ENCODE measurements around the gene XDH. TPM values are rescaled to one million over a fixed set of nuclear protein-coding genes. Genes with fewer than 3 reads are reported as not detected.

Gene XDH
- under 1 TPM in 1 of 4 donors, not detected in 3; under 0.01 TPM for total RNA-seq

- no peak for TF ChIP-seq EP300 (IDR thresholded peaks at IDR 0.05)
- no peak for TF ChIP-seq CTCF (IDR thresholded peaks at IDR 0.05)
- no peak for TF ChIP-seq POLR2A (IDR thresholded peaks at IDR 0.05)
- H3K27ac ChIP-seq, result peak within 1 kb of the TSS in 1 of 4 donors; percentile 23
- DNase-seq (ENCODE audit: low spot score in 2 of 2), result no peak
- no peaks in the 10 kb centered on the region for H3K27me3 ChIP-seq
- H3K4me3 ChIP-seq, result no peak within 1 kb of the TSS
- WGBS, 2 donors, result 66 to 68% methylated on average over 5 of the region's 5 CpGs
- H3K9me3 ChIP-seq, result peaks cover 0 to 12% (median 0%) of the 10 kb centered on the region in 4 donors
- H3K4me1 ChIP-seq, result no peaks in the 10 kb centered on the region
- no peaks in the 10 kb centered on the region for H3K36me3 ChIP-seq
Observed at GRCh38 chr2:31414601-31415241, at the start of gene XDH. Gene XDH, minus strand, starts transcription at chr2:31414742. Its CDS starts 76 bp downstream, at chr2:31414666.

GRCh38 chr2:31457651-31458050, 43.1 kb upstream of the XDH start:
- TF ChIP-seq CTCF (IDR thresholded peaks at IDR 0.05) (no peak), POLR2A (IDR thresholded peaks at IDR 0.05) (no peak), EP300 (IDR thresholded peaks at IDR 0.05) (no peak)
- Histone ChIP-seq H3K4me1 (no peaks in the 10 kb centered on the region), H3K4me3 (no peak overlapping the region), H3K9me3 (peaks cover 0 to 38% (median 5%) of the 10 kb centered on the region in 4 donors), H3K27ac (no peak overlapping the region), H3K36me3 (no peaks in the 10 kb centered on the region), H3K27me3 (no peaks in the 10 kb centered on the region)
- DNase-seq (ENCODE audit: low spot score in 2 of 2), result no peak
- 82 to 100% methylated on average over 1 to 2 of the region's 4 CpGs for WGBS, 2 donors

- H3K9me3 ChIP-seq, result peaks cover 0 to 19% (median 0%) of the 10 kb centered on the region in 4 donors
- 58 to 59% methylated on average over 3 of the region's 3 CpGs for whole genome bisulfite sequencing, 2 donors
- no peak overlapping the region for H3K4me3 ChIP-seq
Observed at GRCh38 chr2:31446848-31447247, 32.3 kb upstream of the XDH start.

GRCh38 chr2:31442376-31442775, 27.8 kb upstream of the XDH start:
- TF ChIP-seq POLR2A (IDR thresholded peaks at IDR 0.05) (no peak), EP300 (IDR thresholded peaks at IDR 0.05) (no peak), CTCF (IDR thresholded peaks at IDR 0.05) (no peak)
- no peaks in the 10 kb centered on the region for H3K36me3 ChIP-seq
- H3K4me1 ChIP-seq, result no peaks in the 10 kb centered on the region
- no peak for DNase-seq (ENCODE audit: low spot score in 2 of 2)
- no peak overlapping the region for H3K27ac ChIP-seq
- H3K4me3 ChIP-seq, result no peak overlapping the region
- H3K27me3 ChIP-seq, result no peaks in the 10 kb centered on the region
- no peaks in the 10 kb centered on the region for H3K9me3 ChIP-seq
- 81 to 83% methylated on average over 2 of the region's 2 CpGs for WGBS, 2 donors

More at GRCh38 chr2:31446848-31447247, 32.3 kb upstream of the XDH start:
- no peaks in the 10 kb centered on the region for H3K4me1 ChIP-seq
- DNase-seq (ENCODE audit: low spot score in 2 of 2), result no peak
- no peaks in the 10 kb centered on the region for H3K36me3 ChIP-seq
- TF ChIP-seq CTCF (IDR thresholded peaks at IDR 0.05) (no peak), EP300 (IDR thresholded peaks at IDR 0.05) (no peak), POLR2A (IDR thresholded peaks at IDR 0.05) (no peak)
- H3K27ac ChIP-seq, result no peak overlapping the region
- no peaks in the 10 kb centered on the region for H3K27me3 ChIP-seq

GRCh38 chr2:31440764-31441163, 26.2 kb upstream of the XDH start:
- Histone ChIP-seq H3K36me3 (no peaks in the 10 kb centered on the region), H3K4me3 (no peak overlapping the region), H3K27ac (no peak overlapping the region), H3K9me3 (no peaks in the 10 kb centered on the region), H3K4me1 (no peaks in the 10 kb centered on the region), H3K27me3 (no peaks in the 10 kb centered on the region)
- TF ChIP-seq CTCF (IDR thresholded peaks at IDR 0.05) (no peak), POLR2A (IDR thresholded peaks at IDR 0.05) (no peak), EP300 (IDR thresholded peaks at IDR 0.05) (no peak)
- no peak for DNase-seq (ENCODE audit: low spot score in 2 of 2)
- 64 to 77% methylated on average over 2 of the region's 2 CpGs for WGBS, 2 donors
